ENCODE results near the gene MFSD1.

Gene MFSD1

GRCh38 chr3:158835631-158836030 is 33.8 kb downstream of the MFSD1 start:
- TF ChIP-seq POLR2AphosphoS5 (IDR thresholded peaks at IDR 0.05; ENCODE audit: low read depth, low read length), result no peak

GRCh38 chr3:158836312-158836711 is 34.5 kb downstream of the MFSD1 start:
- TF ChIP-seq FOXP2 (optimal IDR thresholded peaks at IDR 0.05; ENCODE audit: borderline replicate concordance, extremely low read depth, extremely low read length, insufficient read depth) (no peak), TAF1 (IDR thresholded peaks at IDR 0.05; ENCODE audit: borderline replicate concordance, insufficient read depth, low read length) (no peak), SIN3A (IDR thresholded peaks at IDR 0.05; ENCODE audit: borderline replicate concordance, insufficient read depth, low read length) (no peak), POLR2AphosphoS5 (IDR thresholded peaks at IDR 0.05; ENCODE audit: low read depth, low read length) (no peak), REST (IDR thresholded peaks at IDR 0.05; ENCODE audit: insufficient read depth in 1 of 2, low read depth in 2 of 2, low read length in 2 of 2) (no peak)

DNA sequence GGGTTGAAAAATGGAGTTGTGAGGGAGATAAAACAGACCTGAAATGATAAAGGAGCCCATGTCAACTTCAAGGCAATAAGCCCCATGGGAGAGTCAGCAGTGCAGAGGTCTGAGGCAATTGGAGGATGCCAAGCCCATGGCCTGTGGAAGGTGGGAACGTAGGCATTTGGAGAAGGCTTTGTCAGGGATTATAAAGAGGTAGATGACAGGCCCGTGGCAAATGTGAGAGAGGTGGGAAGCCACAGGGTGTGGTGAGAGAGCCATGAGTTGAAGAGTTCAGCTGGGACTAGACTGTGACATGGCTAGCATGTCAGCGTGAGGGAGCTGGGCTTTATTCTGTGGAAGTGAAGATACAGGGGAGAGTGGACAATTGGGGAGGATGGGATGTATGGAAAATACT is 35.4 kb downstream of the MFSD1 start:
- no peak for TF ChIP-seq SIN3A (IDR thresholded peaks at IDR 0.05; ENCODE audit: borderline replicate concordance, insufficient read depth, low read length)
- TF ChIP-seq FOXP2 (optimal IDR thresholded peaks at IDR 0.05; ENCODE audit: borderline replicate concordance, extremely low read depth, extremely low read length, insufficient read depth), result no peak
- no peak for TF ChIP-seq POLR2AphosphoS5 (IDR thresholded peaks at IDR 0.05; ENCODE audit: low read depth, low read length)
- no peak for TF ChIP-seq REST (IDR thresholded peaks at IDR 0.05; ENCODE audit: insufficient read depth in 1 of 2, low read depth in 2 of 2, low read length in 2 of 2)

DNA sequence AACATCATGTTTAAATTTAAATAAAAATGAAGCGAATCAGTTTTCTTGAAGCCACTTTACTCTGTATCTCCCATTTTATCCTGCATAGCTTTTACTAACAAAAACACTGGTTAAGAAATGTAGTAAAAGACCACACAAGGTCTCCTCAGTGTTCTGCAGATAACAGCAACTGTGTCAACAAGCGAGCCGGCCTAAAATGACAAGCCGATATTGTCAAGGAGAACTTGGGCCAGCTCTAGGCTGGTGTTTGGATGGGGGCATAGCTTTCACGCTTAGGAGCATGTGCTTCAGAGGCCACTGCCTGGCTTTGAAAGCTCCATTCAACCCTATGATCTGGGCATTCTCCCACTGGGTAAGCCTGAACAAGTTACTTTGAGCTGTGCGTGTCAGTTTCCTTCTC is 38.1 kb downstream of the MFSD1 start:
- TF ChIP-seq FOXP2 (optimal IDR thresholded peaks at IDR 0.05; ENCODE audit: borderline replicate concordance, extremely low read depth, extremely low read length, insufficient read depth), result no peak
- TF ChIP-seq POLR2AphosphoS5 (IDR thresholded peaks at IDR 0.05; ENCODE audit: low read depth, low read length), result no peak
- no peak for TF ChIP-seq SIN3A (IDR thresholded peaks at IDR 0.05; ENCODE audit: borderline replicate concordance, insufficient read depth, low read length)
- no peak for TF ChIP-seq TAF1 (IDR thresholded peaks at IDR 0.05; ENCODE audit: borderline replicate concordance, insufficient read depth, low read length)
- TF ChIP-seq REST (IDR thresholded peaks at IDR 0.05; ENCODE audit: insufficient read depth in 1 of 2, low read depth in 2 of 2, low read length in 2 of 2), result no peak

GRCh38 chr3:158841387-158841786 is 39.5 kb downstream of the MFSD1 start:
- TF ChIP-seq TAF1 (IDR thresholded peaks at IDR 0.05; ENCODE audit: borderline replicate concordance, insufficient read depth, low read length), result no peak
- TF ChIP-seq REST (IDR thresholded peaks at IDR 0.05; ENCODE audit: insufficient read depth in 1 of 2, low read depth in 2 of 2, low read length in 2 of 2), result no peak
- TF ChIP-seq POLR2AphosphoS5 (IDR thresholded peaks at IDR 0.05; ENCODE audit: low read depth, low read length), result no peak
- no peak for TF ChIP-seq SIN3A (IDR thresholded peaks at IDR 0.05; ENCODE audit: borderline replicate concordance, insufficient read depth, low read length)
- no peak for TF ChIP-seq FOXP2 (optimal IDR thresholded peaks at IDR 0.05; ENCODE audit: borderline replicate concordance, extremely low read depth, extremely low read length, insufficient read depth)
